HCT116 (cell line): ENCODE results near the gene GLI3. TPM values are rescaled to one million over a fixed set of nuclear protein-coding genes. Genes with fewer than 3 reads are reported as not detected.

Experiments used
- ATAC-seq: fragments of 200-7000 bp; cut with Tn5 transposase; 2 replicates; pipeline ENCODE4 v1.9.1; 2020; ENCODE audit warnings: mild to moderate bottlenecking, moderate library complexity
- BruUV-seq: library from RNA; stranded (reverse); fragments of 400-500 nt; replicated peaks from 2 replicates; lab custom pipeline; 2021; lab: Mats Ljungman, UMichigan
- CTCF ChIA-PET: fragments of 300-600 bp; sonication (Branson Sonifier 250); formaldehyde crosslinking; loops from one replicate; lab custom pipeline; 2021; ENCODE audit warnings: antibody characterized with exemption; lab: Charles Lee
- POLR2A ChIA-PET: fragments of 300-600, 350-600 bp; sonication (Branson Sonifier 250); formaldehyde crosslinking; loops from one replicate; lab custom pipeline; 2021; ENCODE audit warnings: antibody characterized with exemption; lab: Charles Lee
- RAD21 ChIA-PET, 2 experiments: fragments of 300-600 bp; sonication (Branson Sonifier 250); formaldehyde crosslinking; loops; one replicate each; lab custom pipeline; 2023; ENCODE audit warnings: low total read pairs in 2 of 2; ENCODE audit not compliant: uncharacterized antibody in 2 of 2, unreplicated experiment in 2 of 2, low non-redundant PET in 1 of 2; lab: Charles Lee
- DNase-seq: peaks from one replicate; pipeline ENCODE4 v3.0.0-alpha.2; 2010; ENCODE audit warnings: low read depth, low spot score
- H2AFZ ChIP-seq: fragments of 200-600 bp; shearing (Covaris generic), sonication (generic); 2 replicates; pipeline ENCODE4 v1.6.1; 2017; ENCODE audit warnings: low read depth, mixed run types, mixed read lengths, antibody characterized with exemption, low read length; ENCODE audit not compliant: poor library complexity, severe bottlenecking
- H3K27ac ChIP-seq: 2 replicates; pipeline ENCODE4 v1.5.1; 2012; ENCODE audit warnings: low read depth, low read length
- H3K27me3 ChIP-seq: fragments of 200-600 bp; sonication (generic); 2 replicates; pipeline ENCODE4 v1.6.1; 2016; ENCODE audit warnings: mixed run types, low read length, mixed read lengths; ENCODE audit not compliant: insufficient read depth
- H3K36me3 ChIP-seq, 2 experiments: fragments of 200-500 bp in 1 of 2; fragments of 200-600 bp in 1 of 2; sonication (Bioruptor generic) in 1 of 2; sonication (generic) in 1 of 2; 2 replicates each; pipeline versions ENCODE4 v1.5.1 to v1.6.1; 2014 to 2016; ENCODE audit warnings: low read length in 2 of 2, inconsistent platforms in 1 of 2, mixed read lengths in 1 of 2, mixed run types in 1 of 2; ENCODE audit not compliant: insufficient read depth in 2 of 2, control insufficient read depth in 1 of 2
- H3K4me1 ChIP-seq, 2 experiments: fragments of 200-600 bp in 1 of 2; sonication (generic) in 1 of 2; 2 replicates each; pipeline versions ENCODE4 v1.5.1 to v1.6.1; 2012 to 2017; ENCODE audit warnings: low read length in 2 of 2, inconsistent platforms in 1 of 2, mild to moderate bottlenecking in 1 of 2, mixed read lengths in 1 of 2, mixed run types in 1 of 2, moderate library complexity in 1 of 2; ENCODE audit not compliant: insufficient read depth in 2 of 2, control insufficient read depth in 1 of 2
- H3K4me2 ChIP-seq: fragments of 200-600 bp; sonication (generic); 2 replicates; pipeline ENCODE4 v1.6.1; 2017; ENCODE audit warnings: mixed run types, low read length, mixed read lengths
- H3K4me3 ChIP-seq, 2 experiments: fragments of 200-600 bp in 1 of 2; sonication (generic) in 1 of 2; replicated peaks in 1 of 2; 2 replicates each; pipeline ENCODE4 v1.5.1; 2011 to 2016; ENCODE audit warnings: low read length in 2 of 2, control low read depth in 1 of 2, low read depth in 1 of 2, mild to moderate bottlenecking in 1 of 2, mixed read lengths in 1 of 2, mixed run types in 1 of 2
- H3K79me2 ChIP-seq: fragments of 200-600 bp; sonication (generic); 2 replicates; pipeline ENCODE4 v1.6.1; 2017; ENCODE audit warnings: mild to moderate bottlenecking, mixed run types, low read length, moderate library complexity, mixed read lengths; ENCODE audit not compliant: insufficient read depth
- H3K9ac ChIP-seq: fragments of 200-600 bp; sonication (generic); 2 replicates; pipeline ENCODE4 v1.6.1; 2016; ENCODE audit warnings: low read length, mixed read lengths
- H3K9me2 ChIP-seq: fragments of 200-600 bp; sonication (generic), shearing (Covaris generic); 2 replicates; pipeline ENCODE4 v1.6.1; 2017; ENCODE audit warnings: mixed run types, mild to moderate bottlenecking, moderate library complexity; ENCODE audit not compliant: insufficient read depth
- H3K9me3 ChIP-seq, 2 experiments: fragments of 200-500 bp in 1 of 2; fragments of 200-600 bp in 1 of 2; sonication (Bioruptor generic) in 1 of 2; sonication (generic) in 1 of 2; 2 replicates each; pipeline ENCODE4 v1.6.1; 2014 to 2017; ENCODE audit warnings: low read length in 2 of 2, mixed read lengths in 2 of 2, inconsistent platforms in 1 of 2, low read depth in 1 of 2, mild to moderate bottlenecking in 1 of 2, mixed run types in 1 of 2, moderate library complexity in 1 of 2; ENCODE audit not compliant: control insufficient read depth in 1 of 2, insufficient read depth in 1 of 2
- H4K20me1 ChIP-seq: fragments of 200-600 bp; sonication (generic), shearing (Covaris generic); 2 replicates; pipeline ENCODE4 v1.6.1; 2017; ENCODE audit warnings: mixed run types, mild to moderate bottlenecking, moderate library complexity; ENCODE audit not compliant: insufficient read depth
- EZH2 ChIP-seq: fragments of 200-600 bp; sonication (generic); IDR thresholded peaks from 2 replicates; pipeline ENCODE4 v1.6.1; 2017; ENCODE audit warnings: antibody characterized with exemption, mixed run types
- FOSL1 ChIP-seq: IDR thresholded peaks from 2 replicates; pipeline ENCODE4 v1.6.1; 2012; ENCODE audit warnings: low read depth
- JUND ChIP-seq: IDR thresholded peaks from 2 replicates; pipeline ENCODE4 v1.6.1; 2012
- RAD21 ChIP-seq: IDR thresholded peaks from 2 replicates; pipeline ENCODE4 v1.6.1; 2012; ENCODE audit warnings: low read depth, mild to moderate bottlenecking
- SIN3A ChIP-seq: IDR thresholded peaks from 2 replicates; pipeline ENCODE4 v1.6.1; 2012; ENCODE audit warnings: low read depth
- SP1 ChIP-seq: IDR thresholded peaks from 2 replicates; pipeline ENCODE4 v1.6.1; 2012; ENCODE audit warnings: low read depth
- SRF ChIP-seq: IDR thresholded peaks from 2 replicates; pipeline ENCODE4 v1.6.1; 2012; ENCODE audit warnings: low read depth
- TCF7L2 ChIP-seq: IDR thresholded peaks from 2 replicates; pipeline ENCODE4 v1.7.0; 2011; ENCODE audit warnings: borderline replicate concordance, inconsistent platforms; ENCODE audit not compliant: insufficient read depth, insufficient read length; ENCODE audit errors: extremely low read depth
- ZFX ChIP-seq: fragments of 450-650 bp; IDR thresholded peaks from 2 replicates; pipeline ENCODE4 v1.6.1; 2017
- intact Hi-C: fragments of 100-400 bp; cut with micrococcal nuclease; formaldehyde crosslinking; loops from 2 replicates; pipeline ENCODE4 v1.10.0; 2022
- total RNA-seq: library from RNA; stranded (reverse); gene quantifications from one replicate; pipeline ENCODE4 v1.2.1, GENCODE V29; 2021; ENCODE audit not compliant: unreplicated experiment
- TF ChIP-seq, protein P1 (sequence below), 3 experiments: fragments of 200-600 bp in 1 of 3; sonication (generic) in 1 of 3; IDR thresholded peaks in 2 of 3; conservative IDR thresholded peaks in 1 of 3; 2 replicates each; pipeline ENCODE4 v1.5.1; 2012 to 2017; ENCODE audit warnings: low read depth in 2 of 3, low read length in 2 of 3, antibody characterized with exemption in 1 of 3, borderline replicate concordance in 1 of 3, control low read depth in 1 of 3, mild to moderate bottlenecking in 1 of 3, mixed read lengths in 1 of 3, mixed run types in 1 of 3, moderate library complexity in 1 of 3; ENCODE audit not compliant: insufficient read depth in 1 of 3
- TF ChIP-seq, protein P2 (sequence below): IDR thresholded peaks from 2 replicates; pipeline ENCODE4 v1.6.1; 2012
- TF ChIP-seq, protein P3 (sequence below): IDR thresholded peaks from 2 replicates; pipeline ENCODE4 v1.6.1; 2012
- TF ChIP-seq, protein P4 (sequence below): IDR thresholded peaks from 2 replicates; pipeline ENCODE4 v1.6.1; 2012; ENCODE audit warnings: low read depth

GLI3 gene
- total RNA-seq, 1 experiment from 2014 or later = 0.07 TPM

DNA sequence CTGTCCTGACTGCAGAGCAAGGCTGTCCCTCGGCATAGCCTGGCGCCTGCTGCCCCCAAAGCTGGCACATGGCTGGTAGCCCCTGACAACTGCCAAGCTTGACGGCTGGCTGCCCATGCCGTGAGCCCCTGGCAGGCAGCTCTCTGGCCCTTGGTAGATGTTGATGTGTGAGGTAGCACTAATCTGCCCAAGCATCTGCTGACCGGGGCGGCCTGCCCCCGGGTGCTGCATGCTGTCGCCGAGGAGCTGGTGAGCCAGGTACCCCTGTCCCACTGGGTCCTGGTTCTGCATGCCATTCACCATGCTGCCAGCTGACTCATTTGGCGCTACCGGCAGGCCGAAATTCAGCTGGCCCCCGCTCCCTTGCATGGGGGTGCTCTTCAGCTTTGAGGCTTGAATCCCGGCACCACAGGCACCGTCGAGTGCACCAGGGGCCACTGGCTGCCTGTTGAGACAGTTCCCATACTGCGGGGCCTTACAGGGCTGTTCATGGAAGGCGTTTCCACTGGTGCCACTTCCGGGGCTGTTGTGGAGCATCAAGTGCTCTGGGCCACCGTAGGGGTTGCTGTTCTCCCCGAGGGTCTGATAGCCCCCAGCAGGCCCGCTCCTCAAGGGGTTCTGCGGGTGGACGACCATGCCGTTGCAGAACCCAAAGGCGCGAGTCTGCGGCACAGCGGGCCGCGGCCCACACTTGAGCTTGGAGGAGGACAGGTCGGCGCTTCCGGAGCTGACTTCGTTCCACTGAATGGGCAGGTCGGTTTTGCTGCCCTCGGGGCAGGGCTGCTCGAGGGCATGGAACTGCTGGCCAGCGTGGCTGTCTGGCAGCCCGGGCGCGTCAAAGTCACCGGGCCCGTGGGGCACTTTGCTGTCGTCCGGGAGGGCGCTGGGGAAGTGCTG is 271.9 kb downstream of the GLI3 start:
- RAD21 ChIA-PET = no interaction called here
- POLR2A ChIA-PET = no interaction called here
- CTCF ChIA-PET = no interaction called here

More for the DNA sequence above, 271.9 kb downstream of the GLI3 start:
- ATAC-seq = no peak
- Histone ChIP-seq H4K20me1 (no peaks in the 10 kb centered on the region), H3K36me3 (no peaks in the 10 kb centered on the region), H3K9me3 (no peaks in the 10 kb centered on the region), H3K4me2 (no peak overlapping the region), H3K79me2 (no peaks in the 10 kb centered on the region), H3K27ac (no peak overlapping the region), H3K9me2 (no peaks in the 10 kb centered on the region), H3K4me3 (no peak overlapping the region), H3K27me3 (0 out of 2 replicates have a peak, but pooled peaks cover 3% of the 10 kb centered on the region), H2AFZ (no peak overlapping the region), H3K4me1 (no peaks in the 10 kb centered on the region), H3K9ac (no peak overlapping the region)
- DNase-seq = no peak
- TF ChIP-seq, protein P1, sequence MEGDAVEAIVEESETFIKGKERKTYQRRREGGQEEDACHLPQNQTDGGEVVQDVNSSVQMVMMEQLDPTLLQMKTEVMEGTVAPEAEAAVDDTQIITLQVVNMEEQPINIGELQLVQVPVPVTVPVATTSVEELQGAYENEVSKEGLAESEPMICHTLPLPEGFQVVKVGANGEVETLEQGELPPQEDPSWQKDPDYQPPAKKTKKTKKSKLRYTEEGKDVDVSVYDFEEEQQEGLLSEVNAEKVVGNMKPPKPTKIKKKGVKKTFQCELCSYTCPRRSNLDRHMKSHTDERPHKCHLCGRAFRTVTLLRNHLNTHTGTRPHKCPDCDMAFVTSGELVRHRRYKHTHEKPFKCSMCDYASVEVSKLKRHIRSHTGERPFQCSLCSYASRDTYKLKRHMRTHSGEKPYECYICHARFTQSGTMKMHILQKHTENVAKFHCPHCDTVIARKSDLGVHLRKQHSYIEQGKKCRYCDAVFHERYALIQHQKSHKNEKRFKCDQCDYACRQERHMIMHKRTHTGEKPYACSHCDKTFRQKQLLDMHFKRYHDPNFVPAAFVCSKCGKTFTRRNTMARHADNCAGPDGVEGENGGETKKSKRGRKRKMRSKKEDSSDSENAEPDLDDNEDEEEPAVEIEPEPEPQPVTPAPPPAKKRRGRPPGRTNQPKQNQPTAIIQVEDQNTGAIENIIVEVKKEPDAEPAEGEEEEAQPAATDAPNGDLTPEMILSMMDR (IDR thresholded peaks at IDR 0.05 in 2 of 3, conservative IDR thresholded peaks at IDR 0.05 in 1 of 3; ENCODE audit: borderline replicate concordance in 1 of 3, insufficient read depth in 1 of 3, low read depth in 2 of 3, low read length in 2 of 3) = no peak
- TF ChIP-seq EZH2 = no peak
- TF ChIP-seq, protein P2, sequence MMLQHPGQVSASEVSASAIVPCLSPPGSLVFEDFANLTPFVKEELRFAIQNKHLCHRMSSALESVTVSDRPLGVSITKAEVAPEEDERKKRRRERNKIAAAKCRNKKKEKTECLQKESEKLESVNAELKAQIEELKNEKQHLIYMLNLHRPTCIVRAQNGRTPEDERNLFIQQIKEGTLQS = no peak
- TF ChIP-seq JUND = no peak
- TF ChIP-seq, protein P3, sequence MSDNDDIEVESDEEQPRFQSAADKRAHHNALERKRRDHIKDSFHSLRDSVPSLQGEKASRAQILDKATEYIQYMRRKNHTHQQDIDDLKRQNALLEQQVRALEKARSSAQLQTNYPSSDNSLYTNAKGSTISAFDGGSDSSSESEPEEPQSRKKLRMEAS = no peak
- no peak for TF ChIP-seq TCF7L2
- no peak for TF ChIP-seq RAD21
- no peak for TF ChIP-seq SIN3A
- no peak for TF ChIP-seq ZFX
- no peak for TF ChIP-seq SP1
- TF ChIP-seq FOSL1 = no peak
- no peak for TF ChIP-seq SRF
- TF ChIP-seq, protein P4, sequence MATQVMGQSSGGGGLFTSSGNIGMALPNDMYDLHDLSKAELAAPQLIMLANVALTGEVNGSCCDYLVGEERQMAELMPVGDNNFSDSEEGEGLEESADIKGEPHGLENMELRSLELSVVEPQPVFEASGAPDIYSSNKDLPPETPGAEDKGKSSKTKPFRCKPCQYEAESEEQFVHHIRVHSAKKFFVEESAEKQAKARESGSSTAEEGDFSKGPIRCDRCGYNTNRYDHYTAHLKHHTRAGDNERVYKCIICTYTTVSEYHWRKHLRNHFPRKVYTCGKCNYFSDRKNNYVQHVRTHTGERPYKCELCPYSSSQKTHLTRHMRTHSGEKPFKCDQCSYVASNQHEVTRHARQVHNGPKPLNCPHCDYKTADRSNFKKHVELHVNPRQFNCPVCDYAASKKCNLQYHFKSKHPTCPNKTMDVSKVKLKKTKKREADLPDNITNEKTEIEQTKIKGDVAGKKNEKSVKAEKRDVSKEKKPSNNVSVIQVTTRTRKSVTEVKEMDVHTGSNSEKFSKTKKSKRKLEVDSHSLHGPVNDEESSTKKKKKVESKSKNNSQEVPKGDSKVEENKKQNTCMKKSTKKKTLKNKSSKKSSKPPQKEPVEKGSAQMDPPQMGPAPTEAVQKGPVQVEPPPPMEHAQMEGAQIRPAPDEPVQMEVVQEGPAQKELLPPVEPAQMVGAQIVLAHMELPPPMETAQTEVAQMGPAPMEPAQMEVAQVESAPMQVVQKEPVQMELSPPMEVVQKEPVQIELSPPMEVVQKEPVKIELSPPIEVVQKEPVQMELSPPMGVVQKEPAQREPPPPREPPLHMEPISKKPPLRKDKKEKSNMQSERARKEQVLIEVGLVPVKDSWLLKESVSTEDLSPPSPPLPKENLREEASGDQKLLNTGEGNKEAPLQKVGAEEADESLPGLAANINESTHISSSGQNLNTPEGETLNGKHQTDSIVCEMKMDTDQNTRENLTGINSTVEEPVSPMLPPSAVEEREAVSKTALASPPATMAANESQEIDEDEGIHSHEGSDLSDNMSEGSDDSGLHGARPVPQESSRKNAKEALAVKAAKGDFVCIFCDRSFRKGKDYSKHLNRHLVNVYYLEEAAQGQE = no peak
- intact Hi-C loops = no loop called here
- no TSS peak for BruUV-seq
